Nephron progenitor cell (in vitro differentiated cells): ENCODE data around the gene PACC1.

Experiments used
- DNase-seq: peaks from one replicate; pipeline ENCODE4 v3.0.0; 2021
- H3K27ac Mint-ChIP-seq: 2 replicates; pipeline ENCODE4 v1.8.0; 2021; ENCODE audit warnings: mild to moderate bottlenecking, moderate library complexity, mixed read lengths
- H3K27me3 Mint-ChIP-seq: 2 replicates; pipeline ENCODE4 v1.8.0; 2021; ENCODE audit warnings: mild to moderate bottlenecking, low read depth, mixed read lengths; ENCODE audit not compliant: poor library complexity
- H3K36me3 Mint-ChIP-seq: 2 replicates; pipeline ENCODE4 v1.8.0; 2021; ENCODE audit warnings: low read depth, mixed read lengths
- H3K4me1 Mint-ChIP-seq: 2 replicates; pipeline ENCODE4 v1.8.0; 2021; ENCODE audit warnings: mixed read lengths
- H3K4me3 Mint-ChIP-seq: 2 replicates; pipeline ENCODE4 v1.8.0; 2021; ENCODE audit warnings: mild to moderate bottlenecking, moderate library complexity, mixed read lengths
- H3K9me3 Mint-ChIP-seq: 2 replicates; pipeline ENCODE4 v1.8.0; 2021; ENCODE audit warnings: mild to moderate bottlenecking, moderate library complexity, mixed read lengths
- CTCF ChIP-seq: fragments of 200-600 bp; sonication (generic); IDR thresholded peaks from 2 replicates; pipeline ENCODE4 v1.5.0; 2021; ENCODE audit warnings: antibody characterized with exemption

PACC1 gene

GRCh38 chr1:212446333-212446732 lies 31.6 kb upstream of the PACC1 start:
- Mint-ChIP-seq H3K4me3 (no peak overlapping the region), H3K36me3 (peaks cover 7% of the 10 kb centered on the region), H3K4me1 (no peaks in the 10 kb centered on the region), H3K9me3 (no peaks in the 10 kb centered on the region), H3K27ac (no peak overlapping the region), H3K27me3 (peaks cover 5% of the 10 kb centered on the region)
- no peak for TF ChIP-seq CTCF
- DNase-seq: no peak

- H3K27me3 Mint-ChIP-seq: peaks cover 7% of the 10 kb centered on the region
- H3K4me3 Mint-ChIP-seq: no peak overlapping the region
- H3K4me1 Mint-ChIP-seq: peaks cover 11% of the 10 kb centered on the region
- peaks cover 7% of the 10 kb centered on the region for H3K36me3 Mint-ChIP-seq
- TF ChIP-seq CTCF: no peak
- no peaks in the 10 kb centered on the region for H3K9me3 Mint-ChIP-seq
- H3K27ac Mint-ChIP-seq: no peak overlapping the region
- no peak for DNase-seq
Observed at GRCh38 chr1:212442408-212442807, 27.7 kb upstream of the PACC1 start.

- Mint-ChIP-seq H3K27me3 (peaks cover 7% of the 10 kb centered on the region), H3K4me1 (peaks cover 11% of the 10 kb centered on the region), H3K9me3 (no peaks in the 10 kb centered on the region), H3K27ac (no peak overlapping the region), H3K4me3 (no peak overlapping the region), H3K36me3 (peaks cover 7% of the 10 kb centered on the region)
- DNase-seq: no peak
- TF ChIP-seq CTCF: no peak
Observed at GRCh38 chr1:212440419-212440818, 25.7 kb upstream of the PACC1 start.

GRCh38 chr1:212438831-212439237 lies 24.1 kb upstream of the PACC1 start:
- no peak for DNase-seq
- no peak for TF ChIP-seq CTCF
- Mint-ChIP-seq H3K27ac (no peak overlapping the region), H3K36me3 (no peaks in the 10 kb centered on the region), H3K27me3 (peaks cover 14% of the 10 kb centered on the region), H3K9me3 (no peaks in the 10 kb centered on the region), H3K4me1 (peaks cover 12% of the 10 kb centered on the region), H3K4me3 (no peak overlapping the region)

GRCh38 chr1:212437179-212437798 lies 22.6 kb upstream of the PACC1 start:
- no peaks in the 10 kb centered on the region for H3K9me3 Mint-ChIP-seq
- H3K4me3 Mint-ChIP-seq: no peak overlapping the region
- peaks cover 20% of the 10 kb centered on the region for H3K4me1 Mint-ChIP-seq
- no peak for DNase-seq
- H3K27ac Mint-ChIP-seq: no peak overlapping the region
- H3K27me3 Mint-ChIP-seq: peaks cover 19% of the 10 kb centered on the region
- TF ChIP-seq CTCF: no peak
- H3K36me3 Mint-ChIP-seq: no peaks in the 10 kb centered on the region

GRCh38 chr1:212434992-212435391 lies 20.3 kb upstream of the PACC1 start:
- H3K4me1 Mint-ChIP-seq: peaks cover 15% of the 10 kb centered on the region
- no peaks in the 10 kb centered on the region for H3K9me3 Mint-ChIP-seq
- no peak overlapping the region for H3K4me3 Mint-ChIP-seq
- no peak for DNase-seq
- no peak overlapping the region for H3K27ac Mint-ChIP-seq
- H3K36me3 Mint-ChIP-seq: no peaks in the 10 kb centered on the region
- TF ChIP-seq CTCF: no peak
- H3K27me3 Mint-ChIP-seq: peaks cover 28% of the 10 kb centered on the region
